SKM-1 treated with dmso at 0.1 percent for 144 hours (cell line): ENCODE results near the gene EFEMP1.

Experiments
- DNase-seq: peaks from one replicate; lab custom pipeline; 2025; ENCODE audit not compliant: unreplicated experiment; lab: John Stamatoyannopoulos, UW

The EFEMP1 gene

DNA sequence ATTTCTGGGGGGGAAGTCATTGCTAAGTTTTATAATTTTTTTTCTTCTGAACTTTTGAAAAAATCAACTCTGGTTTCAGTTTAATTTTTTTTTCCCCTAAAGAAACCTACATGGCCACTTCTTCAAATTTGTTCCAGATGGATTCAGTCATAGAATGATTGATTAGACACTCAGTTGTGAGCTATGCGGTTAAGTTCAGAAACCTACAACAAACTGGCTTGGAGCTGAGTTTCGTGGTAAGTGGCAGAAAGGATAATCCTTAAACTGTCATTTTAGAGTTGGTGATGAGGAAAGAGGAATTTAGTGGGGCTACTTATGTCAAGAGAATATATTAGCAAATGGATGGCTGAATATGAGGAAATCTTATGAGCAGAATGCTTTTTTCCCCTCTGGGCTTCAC, 23.7 kb downstream of the EFEMP1 start:
- no peak for DNase-seq

DNA sequence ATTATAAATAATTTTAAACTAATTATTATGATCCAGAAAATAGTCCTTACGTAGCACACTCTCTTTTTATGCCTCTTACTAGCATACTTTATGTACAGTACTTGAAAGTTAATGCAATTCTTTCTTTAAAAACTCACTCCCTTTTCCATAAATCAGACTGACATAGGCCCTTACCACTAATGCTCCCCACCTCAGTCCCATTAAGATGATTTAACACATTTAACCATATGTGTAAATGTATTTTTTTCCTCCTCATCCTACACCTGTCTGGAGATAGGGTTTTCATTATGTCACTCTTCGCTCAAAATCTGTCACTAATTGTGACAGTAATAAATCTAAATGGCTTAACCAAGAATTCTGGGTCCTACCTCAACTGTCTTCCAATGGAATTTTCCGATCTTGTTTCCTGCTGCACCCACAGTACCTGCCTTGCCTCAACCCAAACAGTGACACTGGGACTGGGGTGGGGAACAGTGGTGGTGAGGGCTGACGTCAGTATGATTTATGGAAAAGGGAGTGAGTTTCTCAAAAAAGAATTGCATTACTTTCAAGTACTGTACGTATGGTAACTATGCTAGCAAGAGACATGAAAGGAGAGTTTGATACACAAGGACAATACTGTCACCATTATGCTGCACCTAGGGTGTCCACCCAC, 25.1 kb downstream of the EFEMP1 start:
- no peak for DNase-seq

DNA sequence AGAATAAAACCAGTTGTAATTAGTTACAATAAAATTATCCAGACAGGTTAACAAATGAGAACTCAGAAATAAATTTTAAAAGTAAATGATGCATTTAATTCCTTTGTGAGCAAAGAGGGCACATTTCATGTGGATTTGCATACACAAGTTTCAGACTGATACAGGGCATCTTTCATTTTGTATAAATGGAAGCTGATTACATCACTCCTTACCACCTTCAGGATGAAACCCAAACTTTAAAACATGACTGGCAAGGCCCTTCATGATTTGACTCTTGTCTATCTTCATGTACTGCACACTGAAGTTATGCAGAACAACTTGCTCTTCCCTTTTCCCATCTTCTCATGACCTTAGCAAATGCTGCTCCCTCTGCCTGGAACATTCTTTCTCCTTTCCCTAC, 26.9 kb downstream of the EFEMP1 start:
- no peak for DNase-seq

DNA sequence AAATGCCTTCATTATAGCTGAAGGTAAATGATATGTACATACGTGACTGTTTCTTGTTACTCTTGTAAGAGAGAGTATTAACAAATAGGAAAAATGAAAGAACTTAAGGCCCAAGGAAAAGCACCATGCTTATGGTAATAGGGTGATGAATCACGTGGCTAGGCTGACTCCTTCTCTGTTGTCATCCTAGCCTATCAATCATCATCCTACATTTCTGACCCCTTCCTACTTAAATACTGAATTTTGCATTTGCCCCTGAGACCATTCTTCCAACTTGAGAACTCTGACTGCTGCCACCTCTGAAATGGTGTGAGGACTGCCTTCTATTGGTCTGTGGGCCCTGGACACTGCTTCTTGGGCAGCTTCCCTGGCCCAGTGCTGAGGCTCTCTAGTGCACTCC, 28.9 kb downstream of the EFEMP1 start:
- DNase-seq, result no peak

DNA sequence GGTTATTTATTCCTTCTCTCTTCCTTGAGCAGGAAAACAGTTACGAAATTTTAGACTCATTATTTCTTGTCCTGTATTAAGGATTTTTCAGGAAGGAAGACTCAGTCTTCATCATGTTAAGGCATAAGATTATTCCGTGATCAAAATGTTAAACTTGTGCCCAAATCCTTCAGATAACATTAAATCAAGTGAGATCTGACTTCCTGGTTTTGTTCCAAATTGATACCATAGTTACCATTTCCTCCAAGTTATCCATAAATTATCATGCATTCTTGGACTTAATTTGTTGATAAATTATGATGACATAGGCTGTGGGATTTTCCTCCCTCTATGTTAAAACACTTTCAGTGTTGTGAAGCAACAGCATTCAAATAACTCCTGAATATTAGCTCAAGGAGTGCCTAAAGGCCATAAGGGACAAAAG, 31.9 kb downstream of the EFEMP1 start:
- DNase-seq, result no peak

DNA sequence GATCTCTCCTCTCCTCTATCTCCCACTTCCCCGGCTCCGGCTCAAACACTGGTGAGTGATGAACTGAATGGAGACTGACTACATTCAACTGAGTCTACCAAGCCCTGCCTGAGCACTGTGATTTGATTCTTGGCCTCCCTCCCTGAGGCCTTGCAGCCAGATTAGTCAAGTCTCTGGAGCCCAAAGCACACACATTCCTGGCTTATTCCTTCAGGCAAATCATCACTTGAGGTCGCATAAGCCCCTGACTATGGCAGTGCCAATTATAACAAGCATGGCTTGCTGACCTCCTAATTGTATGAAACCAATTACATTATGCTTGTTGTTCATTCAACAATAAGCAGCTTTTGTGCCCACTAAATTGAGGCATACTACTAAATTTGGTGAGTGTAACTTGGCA, 34.6 kb downstream of the EFEMP1 start:
- DNase-seq, result no peak

DNA sequence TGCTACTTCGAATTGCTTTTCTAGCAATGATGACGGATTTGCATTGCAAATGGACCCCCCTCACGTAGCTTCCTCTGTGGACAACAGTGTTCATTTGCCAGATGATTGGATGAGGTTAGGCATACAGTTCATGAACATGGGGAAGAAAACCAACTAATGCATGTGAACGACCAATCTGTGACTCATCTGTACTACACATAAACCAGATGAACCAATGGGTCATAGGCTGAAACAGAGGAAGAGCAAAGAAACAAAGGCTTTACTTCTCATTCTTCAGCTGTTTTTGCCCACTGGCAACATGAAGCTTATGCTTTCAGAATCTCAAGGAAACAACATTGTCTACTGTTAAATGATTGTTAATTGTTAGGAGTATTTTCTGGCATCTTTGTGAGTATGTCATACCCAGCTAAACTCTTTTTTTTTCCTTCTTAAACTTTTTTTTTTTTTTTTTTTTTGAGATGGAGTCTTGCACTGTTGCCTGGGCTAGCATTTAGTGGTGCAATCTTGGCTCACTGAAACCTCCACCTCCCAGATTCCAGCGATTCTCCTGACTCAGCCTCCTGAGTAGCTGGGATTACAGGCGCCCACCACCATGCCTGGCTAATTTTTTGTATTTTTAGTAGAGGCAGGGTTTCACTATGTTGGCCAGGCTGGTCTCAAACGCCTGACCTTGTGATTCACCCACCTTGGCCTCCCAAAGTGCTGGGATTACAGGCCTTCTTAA, 35.5 kb downstream of the EFEMP1 start:
- no peak for DNase-seq

DNA sequence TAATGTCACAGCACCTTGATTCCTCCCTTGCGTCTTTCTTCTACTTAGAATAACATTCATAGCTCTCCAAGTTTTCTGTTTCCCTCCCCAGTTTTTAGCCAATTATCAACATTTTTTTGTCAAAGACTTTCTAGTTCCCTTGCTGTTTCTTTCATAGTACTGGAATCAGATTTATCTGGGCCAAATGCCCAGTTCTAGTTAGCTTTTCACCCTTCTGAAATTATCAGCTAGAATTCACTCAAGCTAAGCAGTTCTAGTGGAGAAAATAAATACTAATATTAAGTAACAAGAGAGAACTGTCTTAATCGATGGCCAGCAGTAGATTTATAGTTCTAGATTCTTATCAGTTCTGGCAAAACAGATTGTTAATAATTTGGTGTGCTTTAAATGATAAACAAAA, 36.2 kb downstream of the EFEMP1 start:
- no peak for DNase-seq

DNA sequence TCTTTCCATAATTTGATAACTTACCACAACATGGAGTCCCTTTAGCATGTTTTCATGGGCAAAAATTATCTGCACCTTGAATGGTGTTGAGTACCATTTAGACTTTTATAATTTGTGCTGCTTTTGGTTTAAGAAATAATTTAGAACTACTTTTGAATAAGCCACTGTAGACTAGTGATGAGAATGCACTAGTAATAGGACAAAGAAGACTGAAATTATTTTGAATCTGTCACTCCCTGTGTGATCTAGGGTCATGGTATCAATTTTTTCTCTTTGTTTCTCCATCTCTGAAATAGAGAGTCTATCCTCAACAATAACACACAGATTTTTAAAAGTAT, 37.7 kb downstream of the EFEMP1 start:
- no peak for DNase-seq

DNA sequence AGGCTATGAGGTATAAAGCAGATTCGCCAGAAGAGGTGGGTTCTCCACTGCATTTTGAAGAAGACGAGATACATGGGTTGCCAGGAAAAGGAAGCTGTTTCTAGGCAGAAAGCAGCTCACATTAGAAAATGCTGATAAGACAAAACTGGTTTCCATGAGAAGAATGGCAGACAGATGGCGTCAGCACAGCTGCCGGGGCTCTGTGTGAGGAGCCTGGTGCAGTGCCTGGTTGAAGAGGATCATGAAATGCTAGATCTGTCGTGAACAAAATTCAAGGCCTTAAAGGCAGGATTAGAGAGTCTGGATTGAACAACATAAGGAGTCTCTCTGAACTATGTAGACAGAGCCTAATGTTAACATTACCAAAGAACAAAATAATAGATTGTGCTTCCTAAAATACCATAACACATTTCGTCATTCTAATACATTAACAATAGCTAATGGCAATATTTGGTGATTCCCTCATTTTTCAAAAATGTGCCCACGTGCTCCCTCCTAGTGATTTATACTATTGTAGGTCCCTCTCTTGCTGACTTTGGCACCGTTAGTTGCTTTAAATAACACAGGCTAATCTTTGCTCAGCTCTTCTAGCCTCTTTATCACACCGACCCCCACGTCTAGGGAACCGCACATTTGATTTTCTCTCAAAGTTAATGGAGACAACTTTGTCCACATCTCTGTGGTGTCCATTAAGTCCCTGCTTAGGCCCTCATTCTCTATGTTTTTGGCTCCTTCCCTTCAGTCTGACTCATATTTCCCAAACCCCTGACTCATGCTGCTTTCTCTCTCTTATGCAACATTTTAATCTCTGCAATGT, 38.2 kb downstream of the EFEMP1 start:
- no peak for DNase-seq

DNA sequence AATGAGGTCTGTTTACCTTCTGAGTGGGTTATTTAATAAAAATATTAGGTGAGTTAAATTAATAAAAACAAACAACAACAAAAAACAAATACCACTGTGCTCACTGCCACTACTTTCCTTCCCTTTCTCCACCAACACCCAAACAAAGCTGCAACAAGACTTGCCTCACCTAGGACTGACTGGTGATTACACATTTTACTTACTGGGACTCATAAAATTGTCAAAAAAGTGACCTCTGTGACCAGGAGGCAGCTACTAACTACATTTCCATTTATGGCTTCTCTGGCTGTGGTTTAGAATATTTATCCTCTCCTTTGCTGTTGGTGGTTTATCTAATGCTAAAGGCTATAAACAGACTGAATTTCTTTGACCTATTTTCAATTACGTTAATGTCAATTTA, 39.8 kb downstream of the EFEMP1 start:
- DNase-seq, result no peak

DNA sequence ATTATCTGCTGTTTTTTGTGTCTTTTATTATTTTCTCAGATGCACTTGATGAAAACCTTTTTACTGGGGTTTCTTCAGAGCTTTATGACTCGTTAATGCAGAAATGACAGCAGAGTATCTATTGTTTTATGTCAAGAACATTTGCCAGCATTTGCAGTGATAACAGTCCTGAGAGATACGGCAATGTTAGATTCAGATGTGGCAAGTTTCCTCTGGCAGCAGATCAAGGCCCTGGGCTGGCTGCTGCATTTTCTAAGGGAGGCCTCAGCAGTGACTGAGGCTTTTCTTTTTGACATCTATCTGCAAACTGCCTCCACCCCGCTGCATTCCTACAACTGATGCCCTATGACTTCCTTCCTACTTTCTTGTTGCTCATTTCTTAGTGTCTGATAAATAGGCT, 40.2 kb downstream of the EFEMP1 start:
- DNase-seq, result no peak

DNA sequence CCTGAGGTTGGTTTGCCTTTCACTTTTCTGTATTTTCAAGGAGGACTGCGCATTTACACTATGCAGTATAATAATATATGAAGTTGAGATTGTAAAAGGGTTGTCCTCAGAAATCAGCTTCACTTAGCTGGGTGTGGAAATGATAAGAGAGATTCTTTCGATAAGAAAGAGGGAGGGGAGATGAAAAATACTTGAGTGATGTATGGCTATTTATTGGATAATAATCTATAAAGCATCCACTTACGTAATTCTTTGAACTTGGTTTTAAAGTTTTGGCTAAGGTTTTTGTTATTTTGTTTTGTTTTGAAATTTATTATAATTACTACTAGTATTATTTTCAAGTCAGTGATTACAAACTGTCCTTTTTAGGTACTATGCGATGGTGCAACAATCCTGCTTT, 40.6 kb downstream of the EFEMP1 start:
- DNase-seq, result no peak

DNA sequence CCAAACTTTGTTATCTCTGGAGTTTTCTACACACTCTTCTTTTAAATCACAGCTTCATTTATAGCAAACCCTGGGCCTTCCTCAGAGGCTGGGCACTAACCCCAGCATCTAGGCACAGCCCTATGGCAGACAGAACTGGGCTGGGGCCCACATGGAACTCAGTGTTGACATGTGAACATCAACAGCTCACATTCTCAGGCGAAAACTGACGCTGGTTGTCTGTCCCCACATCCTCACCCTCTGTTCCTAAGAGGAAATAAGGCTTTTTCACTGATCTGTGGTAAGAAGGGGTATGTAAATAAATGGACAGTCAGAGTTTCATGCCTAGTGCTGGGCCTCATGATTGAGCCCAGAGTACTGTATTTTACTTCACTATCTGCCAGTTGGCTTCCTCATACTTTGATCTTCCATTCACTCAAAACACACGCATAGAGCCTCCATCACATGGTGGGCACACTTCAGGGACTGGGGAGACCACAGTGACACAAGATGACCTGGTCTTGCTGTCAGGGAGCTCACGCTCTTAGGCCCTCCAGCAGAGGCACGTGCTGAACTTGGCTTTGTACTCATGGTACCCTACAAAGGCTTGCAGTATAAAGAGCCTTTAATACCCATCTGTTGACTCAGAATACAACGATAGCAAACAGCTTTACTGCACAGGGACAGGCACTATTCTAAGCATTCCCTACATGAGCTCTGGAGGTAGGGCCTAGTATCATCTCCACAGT, 43.0 kb downstream of the EFEMP1 start:
- DNase-seq, result no peak

DNA sequence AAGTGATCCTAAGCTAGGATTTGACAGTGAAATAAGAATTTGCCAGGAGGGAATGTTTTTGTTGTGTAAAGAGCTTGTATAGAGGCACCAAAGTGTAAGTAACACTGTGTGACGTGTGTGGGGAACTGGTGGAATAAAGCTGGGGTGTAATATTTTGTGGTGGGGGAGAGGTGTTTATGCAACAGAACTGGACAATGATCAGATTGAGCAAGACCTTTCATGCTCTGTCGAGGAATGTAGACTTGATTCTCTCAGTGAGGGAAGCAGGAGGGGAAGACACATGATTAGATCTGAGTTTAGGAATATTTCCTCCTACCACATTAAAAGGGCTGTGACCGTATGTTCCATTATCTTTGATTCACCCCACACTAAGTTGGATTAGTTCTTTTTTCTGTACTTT, 43.6 kb downstream of the EFEMP1 start:
- no peak for DNase-seq

DNA sequence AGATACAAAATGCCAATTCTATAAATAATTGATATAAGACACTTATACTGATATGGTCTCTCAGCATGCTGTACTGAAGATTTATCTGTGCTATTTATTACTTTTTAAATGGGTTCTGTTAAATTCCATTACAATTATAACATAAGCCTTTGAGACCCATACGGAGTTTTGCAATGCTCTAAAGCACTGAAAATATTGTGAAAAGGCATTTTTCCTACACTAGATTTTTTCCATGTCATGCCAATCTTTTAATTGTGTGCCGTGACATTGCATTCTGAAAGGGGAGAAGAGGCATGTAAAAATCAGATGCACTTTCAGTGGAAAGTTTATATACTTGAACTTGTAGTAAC, 46.5 kb downstream of the EFEMP1 start:
- no peak for DNase-seq

DNA sequence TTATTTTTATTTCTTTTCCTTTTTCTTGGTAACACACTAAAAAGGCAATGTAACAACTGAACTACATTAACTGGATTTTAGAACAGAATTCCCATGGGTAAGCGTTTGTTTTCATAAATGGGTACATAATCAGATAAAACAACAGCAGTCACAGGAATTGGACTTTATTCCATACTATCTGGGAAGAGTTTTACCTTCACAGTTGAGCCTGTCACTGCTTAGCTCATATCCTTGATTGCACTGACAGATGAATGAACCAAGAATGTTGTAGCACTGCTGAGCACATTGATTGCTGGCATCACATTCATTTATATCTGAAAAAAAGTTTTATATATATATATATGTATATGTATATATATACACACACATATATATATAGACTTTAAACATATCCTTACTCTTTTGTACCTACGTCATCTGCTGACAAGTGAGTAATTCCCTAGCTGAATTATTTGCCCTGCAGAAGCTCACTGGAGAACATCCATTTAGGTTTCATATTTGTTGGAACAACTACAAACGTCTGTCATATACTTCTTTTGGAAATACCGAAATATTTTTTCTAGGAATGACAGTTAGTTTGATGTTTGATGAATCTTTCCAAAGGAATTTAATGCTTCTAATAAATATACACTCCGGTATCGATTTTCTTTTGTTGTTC, 47.0 kb downstream of the EFEMP1 start:
- DNase-seq, result no peak

DNA sequence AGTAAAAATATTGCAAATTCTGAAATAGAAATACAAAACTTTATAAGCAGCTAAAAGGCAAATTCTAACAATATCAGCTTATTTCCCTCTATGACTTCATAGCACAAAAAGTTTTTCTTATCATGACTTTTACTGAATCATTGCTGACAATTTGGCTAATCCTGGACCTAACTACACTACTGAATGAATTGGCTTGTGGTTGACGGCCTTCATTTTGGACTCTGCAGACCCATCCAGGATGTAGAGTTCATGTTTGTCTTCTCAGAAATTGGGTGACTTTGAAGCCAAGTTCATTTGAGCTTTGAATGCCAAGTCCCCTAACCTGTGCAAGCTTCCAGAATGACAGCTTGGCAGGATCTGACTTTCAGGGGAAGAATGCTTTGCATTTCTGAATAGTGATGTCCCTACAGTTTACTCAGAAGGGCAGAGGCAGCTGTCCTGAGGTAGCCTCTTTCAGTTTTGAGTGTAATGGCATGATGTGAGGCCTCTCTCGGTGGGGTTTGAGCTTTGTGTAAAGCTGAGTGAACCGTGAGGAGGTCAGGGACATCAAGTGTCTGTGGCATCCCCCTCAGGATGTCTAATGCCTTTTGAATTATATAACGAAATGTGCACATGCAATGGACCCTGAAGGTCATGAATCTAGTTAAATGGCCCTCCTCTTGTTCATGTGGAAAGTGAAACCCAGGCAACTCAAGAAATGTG, 48.0 kb downstream of the EFEMP1 start:
- no peak for DNase-seq

DNA sequence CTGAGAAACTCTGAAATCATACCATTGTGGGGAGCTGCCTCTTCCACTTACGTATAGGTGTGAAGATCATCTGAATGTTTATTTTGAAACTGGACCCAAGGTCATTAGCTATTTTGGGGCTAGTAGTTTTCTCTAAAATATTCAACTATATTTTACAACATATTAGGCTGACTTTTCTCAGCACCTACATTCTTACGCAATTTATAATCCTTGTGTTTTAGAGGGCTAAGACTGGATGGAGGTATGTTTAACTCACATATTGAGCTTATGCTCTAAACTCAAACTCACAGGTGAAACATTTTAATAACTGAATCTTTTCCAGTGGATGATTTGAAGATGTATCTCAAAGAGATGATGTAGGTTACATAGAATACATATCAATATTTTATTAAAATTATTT, 49.2 kb downstream of the EFEMP1 start:
- no peak for DNase-seq

DNA sequence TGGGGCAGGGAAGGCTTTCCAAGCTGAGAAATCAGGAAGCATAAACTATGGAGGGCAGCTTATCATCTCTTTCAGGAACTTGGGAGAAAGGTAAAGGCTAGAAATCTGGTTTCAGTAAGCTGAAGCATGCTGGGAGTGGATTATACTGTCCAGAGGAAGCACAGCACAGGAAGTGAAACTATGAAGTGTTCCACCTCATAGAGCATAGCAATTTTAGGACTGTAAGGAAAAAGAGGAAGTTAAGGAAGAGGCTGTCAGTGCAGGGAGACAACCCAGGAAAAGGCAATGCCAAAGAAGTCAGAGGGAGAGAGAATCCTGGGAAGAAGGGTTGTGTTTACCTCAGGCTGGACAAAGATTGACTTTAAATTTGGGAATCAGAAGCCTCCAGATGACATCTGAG, 51.9 kb downstream of the EFEMP1 start:
- DNase-seq, result peak; percentile 83
